Islet precursor cell (in vitro differentiated cells): ENCODE data around the gene TNS2.
"Not testable (repeated sequence)": the region's sequence is repeated elsewhere in the genome, so short reads cannot be mapped to it uniquely, and the experiment has no call there.

Experiments used
- DNase-seq: peaks from one replicate; pipeline ENCODE4 v3.0.0-alpha.2; 2018

The TNS2 gene, protein sequence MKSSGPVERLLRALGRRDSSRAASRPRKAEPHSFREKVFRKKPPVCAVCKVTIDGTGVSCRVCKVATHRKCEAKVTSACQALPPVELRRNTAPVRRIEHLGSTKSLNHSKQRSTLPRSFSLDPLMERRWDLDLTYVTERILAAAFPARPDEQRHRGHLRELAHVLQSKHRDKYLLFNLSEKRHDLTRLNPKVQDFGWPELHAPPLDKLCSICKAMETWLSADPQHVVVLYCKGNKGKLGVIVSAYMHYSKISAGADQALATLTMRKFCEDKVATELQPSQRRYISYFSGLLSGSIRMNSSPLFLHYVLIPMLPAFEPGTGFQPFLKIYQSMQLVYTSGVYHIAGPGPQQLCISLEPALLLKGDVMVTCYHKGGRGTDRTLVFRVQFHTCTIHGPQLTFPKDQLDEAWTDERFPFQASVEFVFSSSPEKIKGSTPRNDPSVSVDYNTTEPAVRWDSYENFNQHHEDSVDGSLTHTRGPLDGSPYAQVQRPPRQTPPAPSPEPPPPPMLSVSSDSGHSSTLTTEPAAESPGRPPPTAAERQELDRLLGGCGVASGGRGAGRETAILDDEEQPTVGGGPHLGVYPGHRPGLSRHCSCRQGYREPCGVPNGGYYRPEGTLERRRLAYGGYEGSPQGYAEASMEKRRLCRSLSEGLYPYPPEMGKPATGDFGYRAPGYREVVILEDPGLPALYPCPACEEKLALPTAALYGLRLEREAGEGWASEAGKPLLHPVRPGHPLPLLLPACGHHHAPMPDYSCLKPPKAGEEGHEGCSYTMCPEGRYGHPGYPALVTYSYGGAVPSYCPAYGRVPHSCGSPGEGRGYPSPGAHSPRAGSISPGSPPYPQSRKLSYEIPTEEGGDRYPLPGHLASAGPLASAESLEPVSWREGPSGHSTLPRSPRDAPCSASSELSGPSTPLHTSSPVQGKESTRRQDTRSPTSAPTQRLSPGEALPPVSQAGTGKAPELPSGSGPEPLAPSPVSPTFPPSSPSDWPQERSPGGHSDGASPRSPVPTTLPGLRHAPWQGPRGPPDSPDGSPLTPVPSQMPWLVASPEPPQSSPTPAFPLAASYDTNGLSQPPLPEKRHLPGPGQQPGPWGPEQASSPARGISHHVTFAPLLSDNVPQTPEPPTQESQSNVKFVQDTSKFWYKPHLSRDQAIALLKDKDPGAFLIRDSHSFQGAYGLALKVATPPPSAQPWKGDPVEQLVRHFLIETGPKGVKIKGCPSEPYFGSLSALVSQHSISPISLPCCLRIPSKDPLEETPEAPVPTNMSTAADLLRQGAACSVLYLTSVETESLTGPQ (N-terminal part only)

DNA sequence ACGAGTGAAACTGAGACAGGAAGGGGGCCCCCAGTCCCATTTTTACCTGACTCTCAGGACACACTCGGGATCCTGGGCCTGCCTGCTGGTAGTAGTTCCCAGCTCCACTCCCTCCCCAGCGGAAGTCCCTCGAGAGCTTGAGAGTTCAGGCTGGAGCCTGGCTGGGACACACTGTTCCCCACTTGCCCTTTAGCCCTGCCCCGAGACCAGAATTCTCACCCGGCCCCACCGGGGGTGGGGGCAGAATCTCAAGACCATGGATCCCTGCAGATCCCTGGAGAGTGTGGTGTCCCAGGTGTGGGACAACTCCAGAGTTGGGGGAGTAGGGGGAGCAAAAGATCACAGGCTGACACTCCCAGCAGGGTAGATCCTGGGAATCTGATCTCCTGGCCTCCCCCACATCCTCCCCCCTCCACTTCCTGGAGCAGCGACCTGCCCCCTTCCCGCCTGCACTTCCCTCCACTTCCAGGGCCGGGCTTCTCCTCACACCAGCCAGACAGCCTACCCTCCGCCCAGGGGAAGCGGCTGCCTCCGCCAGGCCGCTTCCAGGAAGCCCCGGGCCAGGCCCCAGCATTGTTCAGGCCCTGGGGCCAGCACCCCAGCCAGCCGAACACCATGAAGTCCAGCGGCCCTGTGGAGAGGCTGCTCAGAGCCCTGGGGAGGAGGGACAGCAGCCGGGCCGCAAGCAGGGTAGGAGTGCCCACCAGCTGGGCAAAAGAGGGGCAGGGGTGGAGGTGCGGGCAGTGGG lies at the start of gene TNS2:
Gene TNS2 (plus strand): TSS at position 495 of the 748 bp plus-strand sequence. CDS start 121 bp downstream, at position 616.
- DNase-seq, result peak; percentile 86

DNA sequence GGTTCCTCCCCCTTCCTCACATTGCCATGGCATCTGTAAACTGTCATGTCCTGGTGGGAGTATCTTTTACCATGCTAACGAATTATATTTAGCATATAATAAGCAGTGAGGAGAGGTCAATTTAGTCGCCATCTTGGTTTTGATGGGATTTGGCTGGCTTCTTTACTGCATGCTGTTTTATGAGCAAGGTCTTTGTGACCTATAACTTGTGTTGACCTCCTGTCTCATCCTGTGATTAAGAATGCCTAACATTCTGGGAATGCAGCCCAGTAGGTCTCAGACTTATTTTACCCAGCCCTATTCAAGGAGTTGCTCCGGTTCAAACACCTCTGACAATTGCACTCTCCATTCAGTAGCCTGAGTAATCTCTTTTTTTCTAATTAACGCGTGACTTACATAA lies 45.7 kb upstream of the TNS2 start:
- DNase-seq, result peak; percentile 84

DNA sequence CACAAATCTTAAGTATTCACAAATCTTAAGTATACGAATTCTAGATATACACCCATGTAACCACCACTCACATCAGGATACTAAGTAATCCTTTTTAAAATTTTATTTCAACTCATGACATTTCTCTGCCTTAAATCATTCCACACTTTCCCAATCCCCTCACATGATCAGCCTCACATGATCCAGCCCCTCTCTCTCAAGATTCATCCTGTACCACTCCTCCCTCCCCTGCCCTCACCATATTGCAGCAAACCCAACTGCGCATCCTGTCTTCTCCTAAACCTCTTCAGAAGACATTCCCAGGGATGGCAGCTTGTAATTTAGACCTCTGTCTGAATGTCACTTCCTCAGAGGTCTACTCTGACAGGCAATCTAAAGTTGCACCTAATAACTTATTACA lies 45.3 kb upstream of the TNS2 start:
- peak; percentile 75 for DNase-seq

DNA sequence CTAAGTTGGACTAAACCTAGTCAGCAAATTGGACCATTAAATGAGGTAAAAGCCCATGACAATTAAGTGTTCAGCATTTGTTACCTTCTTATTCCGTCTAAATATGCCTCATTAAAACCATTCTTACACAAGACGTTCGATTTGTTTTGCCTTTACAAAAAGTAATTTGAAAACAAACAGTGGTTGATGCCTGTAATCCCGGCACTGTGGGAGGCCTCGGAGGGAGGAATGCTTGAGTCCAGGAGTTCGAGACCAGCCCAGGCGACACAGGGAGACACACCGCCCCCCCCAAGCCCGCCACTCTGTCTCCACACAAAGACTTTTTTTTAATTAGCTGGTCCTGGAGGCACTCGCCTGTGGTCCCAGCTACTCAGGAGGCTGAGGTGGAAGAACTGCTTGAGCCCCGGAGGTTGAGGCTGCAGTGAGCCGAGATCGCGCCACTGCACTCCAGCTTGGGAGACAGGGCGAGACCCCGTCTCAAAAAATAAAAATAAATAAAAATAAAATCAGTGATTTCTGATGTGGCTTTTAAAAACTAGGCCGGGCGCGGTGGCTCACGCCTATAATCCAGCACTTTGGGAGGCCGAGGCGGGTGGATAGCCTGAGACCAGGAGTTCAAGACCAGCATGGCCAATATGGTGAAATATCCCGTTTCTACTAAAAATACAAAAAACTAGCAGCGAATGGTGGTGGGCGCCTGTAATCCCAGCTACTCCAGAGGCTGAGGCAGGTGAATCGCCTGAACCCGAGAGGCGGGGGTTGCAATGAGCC lies 44.5 kb upstream of the TNS2 start:
- DNase-seq, result peak; percentile 78

DNA sequence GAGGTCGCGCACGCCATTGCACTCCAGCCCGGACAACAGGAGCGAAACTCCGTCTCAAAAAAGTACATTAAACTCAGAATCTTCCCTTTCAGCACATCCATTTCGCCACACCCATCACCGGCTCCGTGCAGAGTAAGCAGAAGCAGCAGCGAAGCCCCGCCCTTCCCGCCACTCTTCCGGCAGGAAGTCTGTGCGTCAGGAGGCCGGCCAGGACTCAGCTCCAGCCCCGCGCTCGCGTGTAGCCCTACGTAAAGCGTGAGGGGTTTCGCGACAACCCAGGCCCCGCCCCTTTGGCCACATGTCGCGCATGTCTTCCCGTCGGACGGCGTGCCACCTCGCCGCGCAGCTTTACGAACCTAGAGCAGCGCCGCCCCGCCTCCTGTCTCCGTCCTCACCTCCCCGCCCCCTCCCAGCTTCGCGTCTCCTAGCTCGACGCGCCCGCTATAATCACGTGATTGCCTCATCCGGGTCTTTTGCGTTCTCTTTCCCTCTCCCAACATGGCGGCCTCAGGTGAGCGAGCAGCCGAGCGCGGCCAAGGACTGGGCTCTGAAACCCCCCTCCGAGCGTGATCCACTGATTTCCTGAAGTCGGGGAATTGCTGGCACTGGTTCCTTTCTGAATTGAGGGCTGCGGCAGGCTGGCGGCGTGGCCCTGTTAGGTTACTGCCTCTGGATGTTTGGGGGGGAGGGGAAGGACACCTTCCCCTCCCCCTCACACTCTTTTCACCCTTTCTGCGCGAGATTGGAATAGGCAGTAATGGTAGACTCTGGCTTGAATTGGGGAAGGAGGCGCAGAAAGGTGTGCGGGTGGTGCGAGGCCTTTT lies 43.7 kb upstream of the TNS2 start, which contains the start of gene EIF4B:
Gene EIF4B (plus strand): TSS at position 471 of the 824 bp plus-strand sequence. CDS start 28 bp downstream, at position 499.
- peak; percentile 100 for DNase-seq

DNA sequence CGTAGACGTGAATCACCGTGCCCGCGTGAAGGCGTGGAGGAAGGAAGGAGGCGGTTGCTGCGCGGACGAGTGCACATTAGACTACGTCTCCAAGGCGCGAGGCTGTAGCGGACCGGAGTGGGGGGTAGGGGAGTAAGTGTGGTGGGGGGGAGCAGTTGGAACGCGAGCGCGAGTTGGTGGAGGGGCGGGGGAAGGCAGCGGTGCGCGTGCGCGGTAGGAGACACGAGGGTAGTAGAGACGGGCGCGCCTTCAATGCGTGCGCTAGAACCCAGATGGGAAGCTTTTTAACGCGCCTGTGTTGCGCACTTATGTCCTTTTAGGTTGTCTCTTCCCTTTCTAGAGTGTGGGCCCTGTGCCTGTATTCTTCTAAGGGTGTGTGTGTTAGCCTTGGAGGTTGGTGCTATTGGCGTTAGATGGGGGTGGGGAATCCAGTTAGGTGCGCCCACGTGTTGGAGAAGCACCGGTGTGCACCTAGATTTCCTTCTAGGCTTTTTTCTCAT lies 43.0 kb upstream of the TNS2 start:
- DNase-seq, result peak; percentile 93

DNA sequence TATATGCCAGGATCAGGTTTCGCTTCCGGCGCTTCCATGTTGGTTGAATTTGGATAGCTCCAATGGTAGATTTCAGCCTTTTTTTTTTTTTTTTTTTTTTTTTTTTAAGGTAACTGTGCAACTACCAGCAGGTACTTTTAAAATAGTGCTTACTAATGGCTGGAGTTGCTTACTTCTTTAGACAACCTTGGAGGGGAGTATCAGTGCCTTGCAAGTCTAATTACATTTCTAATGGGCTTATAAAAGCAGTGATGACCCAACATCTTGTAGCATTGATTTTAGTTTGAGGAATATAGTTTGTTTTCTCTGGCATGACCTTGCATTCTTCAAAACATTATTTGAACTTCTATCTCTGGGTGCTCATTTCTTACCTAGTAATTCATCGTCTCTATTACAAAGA lies 42.5 kb upstream of the TNS2 start:
- no peak for DNase-seq

DNA sequence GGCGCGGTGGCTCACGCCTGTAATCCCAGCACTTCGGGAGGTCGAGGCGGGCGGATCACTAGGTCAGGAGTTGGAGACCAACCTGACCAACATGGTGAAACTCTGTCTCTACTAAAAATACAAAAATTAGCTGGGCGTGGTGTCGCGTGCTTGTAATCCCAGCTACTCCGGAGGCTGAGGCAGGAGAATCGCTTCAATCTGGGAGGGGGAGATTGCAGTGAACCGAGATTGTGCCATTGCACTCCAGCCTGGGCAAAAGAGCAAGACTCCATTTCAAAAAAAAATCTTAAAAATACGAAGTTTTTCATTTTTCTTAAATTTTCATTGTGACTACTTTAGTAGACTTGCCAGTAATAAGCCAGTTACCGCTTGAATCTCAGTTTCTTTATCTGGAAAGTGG lies 41.1 kb upstream of the TNS2 start:
- not testable (repeated sequence) for DNase-seq

DNA sequence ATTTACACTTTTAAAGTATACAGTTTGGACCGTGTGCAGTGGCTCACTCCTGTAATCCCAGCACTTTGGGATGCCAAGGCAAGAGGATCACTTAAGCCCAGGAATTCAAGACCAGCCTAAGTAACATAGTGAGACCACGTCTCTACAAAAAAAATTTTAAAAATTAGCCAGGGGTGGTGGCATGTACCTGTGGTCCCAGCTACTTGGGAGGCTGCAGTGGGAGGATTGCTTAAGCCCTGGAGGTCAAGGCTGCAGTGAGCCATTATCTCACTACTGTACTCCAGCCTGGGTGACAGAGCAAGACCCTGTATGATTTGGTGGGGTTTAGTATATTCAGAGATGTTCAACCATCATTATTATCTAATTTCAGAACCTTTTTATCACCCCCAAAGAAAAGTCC lies 38.9 kb upstream of the TNS2 start:
- DNase-seq, result no peak

DNA sequence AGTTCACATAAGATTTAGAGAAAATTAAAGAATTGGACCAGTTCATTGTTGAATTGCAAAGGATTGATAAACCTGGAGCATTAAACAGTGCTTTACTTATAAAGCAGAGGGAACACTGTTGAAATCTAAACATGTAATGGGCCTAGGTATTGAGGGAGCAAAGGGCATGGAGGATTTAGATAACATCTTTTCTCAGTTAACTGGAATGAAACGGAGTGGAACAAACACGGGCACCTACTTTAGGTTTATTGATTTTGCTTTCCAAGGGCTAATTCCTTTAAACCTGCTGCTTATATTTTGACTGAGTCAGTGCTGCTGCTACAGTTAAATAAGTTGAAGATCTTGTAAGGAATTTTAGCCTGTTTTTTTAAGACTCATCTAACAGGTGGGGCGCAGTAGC lies 38.0 kb upstream of the TNS2 start:
- DNase-seq, result no peak

DNA sequence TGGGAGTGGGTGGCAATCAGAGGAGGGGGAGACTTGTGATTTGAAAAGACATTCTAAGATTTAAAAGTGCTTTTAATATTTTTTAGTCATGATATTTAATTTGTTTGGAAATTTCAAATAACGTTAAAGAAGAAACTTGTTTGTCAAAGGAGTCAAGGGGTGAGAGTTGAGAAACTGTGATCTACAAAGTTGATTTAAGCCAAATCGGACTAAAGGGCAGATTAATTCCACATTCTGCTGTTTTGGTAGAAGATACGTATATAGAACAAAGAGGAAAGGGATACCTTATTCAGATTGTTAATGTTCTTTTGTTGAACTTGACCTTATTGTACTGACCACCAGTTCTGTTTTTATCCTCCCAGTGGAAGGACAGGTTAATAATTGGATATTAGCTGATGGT lies 36.9 kb upstream of the TNS2 start:
- peak; percentile 16 for DNase-seq

DNA sequence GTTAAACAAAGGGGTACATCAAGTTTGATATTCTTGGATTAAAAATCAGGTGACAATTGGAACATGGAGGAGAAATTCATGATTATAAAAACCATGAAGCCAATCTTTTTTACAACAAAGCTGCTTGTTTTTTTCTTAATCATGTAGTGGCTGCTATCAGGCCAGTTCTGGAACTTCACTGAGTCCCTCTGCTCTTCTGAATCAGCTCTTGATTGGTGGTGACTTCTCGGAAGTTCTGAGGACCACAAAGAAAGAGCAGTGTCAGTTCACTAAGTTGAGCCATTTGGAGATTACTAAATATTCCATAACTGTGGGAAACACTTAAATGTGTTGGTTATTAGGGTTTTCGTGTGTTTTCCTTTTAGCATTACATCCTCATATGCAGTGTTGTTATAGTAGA lies 35.2 kb upstream of the TNS2 start:
- peak; percentile 4 for DNase-seq

DNA sequence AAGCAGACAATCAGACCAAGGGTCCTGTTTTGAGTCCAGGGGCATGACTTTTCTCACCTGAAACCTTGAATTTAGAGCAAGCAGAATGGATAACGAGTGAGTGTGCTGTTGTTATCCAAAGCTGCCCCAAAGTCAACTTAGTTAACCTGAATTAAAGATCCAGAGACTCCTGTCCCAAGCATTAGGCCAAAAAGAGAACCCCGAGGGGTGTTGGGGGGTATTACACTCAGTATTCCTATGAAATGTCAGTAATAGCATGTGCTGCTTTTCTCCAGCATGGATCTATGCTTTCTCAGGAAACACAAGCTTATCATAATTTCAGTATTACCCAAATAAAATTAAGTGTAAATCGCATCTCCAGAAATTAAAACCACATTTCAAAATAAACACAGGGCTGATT lies 24.6 kb upstream of the TNS2 start:
- no peak for DNase-seq

DNA sequence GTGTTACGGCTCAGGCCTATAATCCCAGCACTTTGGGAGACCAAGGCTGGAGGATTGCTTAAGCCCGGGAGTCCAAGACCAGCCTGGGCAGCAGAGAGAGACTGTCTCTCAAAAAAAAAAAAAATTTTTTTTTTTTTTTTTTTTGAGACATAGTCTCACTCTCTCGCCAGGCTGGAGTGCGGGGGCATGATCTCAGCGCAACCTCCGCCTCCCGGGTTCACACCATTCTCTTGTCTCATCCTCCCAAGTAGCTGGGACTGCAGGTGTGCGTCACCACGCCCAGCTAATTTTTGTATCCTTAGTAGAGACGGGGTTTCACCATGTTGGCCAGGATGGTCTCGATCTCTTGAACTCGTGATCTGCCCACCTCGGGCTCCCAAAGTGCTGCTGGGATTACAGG lies 22.9 kb upstream of the TNS2 start:
- DNase-seq, result not testable (repeated sequence)

DNA sequence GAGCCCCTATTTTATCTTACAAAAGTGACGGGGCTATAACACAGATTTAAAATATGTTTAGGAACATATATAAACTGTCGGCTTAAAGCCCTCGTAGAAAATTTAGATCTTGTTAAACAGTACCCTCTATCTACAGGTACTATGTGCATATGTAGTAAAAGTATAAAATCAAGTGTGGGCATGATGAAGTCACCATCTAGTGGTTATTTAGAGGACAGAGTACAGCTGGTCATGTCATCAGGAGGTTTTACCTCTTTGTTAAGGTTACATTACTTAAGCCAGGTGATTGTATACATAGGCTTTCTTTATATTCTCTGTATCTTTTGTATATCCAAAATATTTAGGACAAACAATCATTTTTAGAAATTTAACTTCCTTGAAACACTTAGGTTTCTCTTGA lies 18.2 kb upstream of the TNS2 start:
- no peak for DNase-seq

DNA sequence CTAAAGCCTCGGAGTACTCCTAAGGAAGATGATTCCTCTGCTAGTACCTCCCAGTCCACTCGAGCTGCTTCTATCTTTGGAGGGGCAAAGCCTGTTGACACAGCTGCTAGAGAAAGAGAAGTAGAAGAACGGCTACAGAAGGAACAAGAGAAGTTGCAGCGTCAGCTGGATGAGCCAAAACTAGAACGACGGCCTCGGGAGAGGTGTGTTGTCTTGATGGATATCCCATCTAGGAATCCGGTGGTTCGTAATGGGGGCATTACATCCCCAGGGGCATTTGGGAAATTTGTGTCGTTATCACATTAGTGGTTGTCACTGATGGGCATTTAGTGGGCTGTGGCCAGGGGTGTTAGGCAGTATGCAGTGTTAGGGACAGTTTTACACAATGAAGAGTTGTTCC lies 16.0 kb upstream of the TNS2 start:
- peak; percentile 54 for DNase-seq

DNA sequence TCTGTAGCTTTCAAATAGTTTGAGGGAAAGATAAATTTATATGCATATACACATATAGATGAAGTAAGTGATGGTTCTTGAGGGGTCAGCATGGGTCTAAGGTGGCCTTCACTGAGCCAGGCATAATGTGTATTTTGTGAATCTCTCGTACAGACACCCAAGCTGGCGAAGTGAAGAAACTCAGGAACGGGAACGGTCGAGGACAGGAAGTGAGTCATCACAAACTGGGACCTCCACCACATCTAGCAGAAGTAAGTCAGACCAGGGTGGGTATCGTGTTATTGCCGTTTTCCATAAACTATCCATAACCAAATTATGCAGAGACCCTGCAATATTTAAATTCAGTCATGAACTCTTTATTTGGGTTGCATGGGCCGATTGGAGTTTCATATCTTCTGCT lies 15.4 kb upstream of the TNS2 start:
- DNase-seq, result peak; percentile 28

DNA sequence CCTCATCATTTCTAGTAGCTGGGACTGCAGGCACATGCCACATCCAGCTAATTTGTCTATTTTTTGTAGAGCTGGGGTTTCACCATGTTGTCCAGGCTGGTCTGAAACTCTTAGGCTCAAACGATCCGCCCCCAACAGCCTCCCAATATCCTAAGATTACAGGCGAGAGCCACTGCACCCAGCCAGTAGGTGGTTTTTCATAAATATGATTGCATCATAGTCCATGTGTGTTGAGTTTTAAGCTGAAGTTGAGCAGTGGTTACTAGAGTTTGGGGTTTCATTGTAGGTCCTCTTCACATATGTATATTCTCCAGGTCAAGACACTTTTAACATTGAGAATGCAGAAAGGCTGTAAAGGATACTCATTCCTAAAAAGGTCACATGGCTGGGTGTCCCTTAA lies 13.1 kb upstream of the TNS2 start:
- DNase-seq, result no peak

DNA sequence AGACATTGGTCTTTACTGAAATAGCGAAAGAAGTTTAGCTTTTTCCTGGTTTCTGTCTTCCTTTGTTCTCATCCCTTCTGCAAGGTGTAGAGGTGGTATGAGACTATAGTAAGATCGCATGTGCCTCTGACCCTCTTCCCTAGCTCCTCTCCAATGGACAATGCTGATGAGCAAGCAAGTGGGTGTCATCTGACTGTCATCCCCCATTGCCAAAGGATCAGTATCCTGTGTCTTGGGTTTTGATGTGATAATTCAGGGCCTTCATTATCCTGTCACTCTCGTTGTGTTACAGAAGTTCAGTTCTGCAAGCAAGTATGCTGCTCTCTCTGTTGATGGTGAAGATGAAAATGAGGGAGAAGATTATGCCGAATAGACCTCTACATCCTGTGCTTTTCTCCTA lies 10.0 kb upstream of the TNS2 start:
- no peak for DNase-seq
